ENCODE results near the gene ANKHD1. TPM values are rescaled to one million over a fixed set of nuclear protein-coding genes. Genes with fewer than 3 reads are reported as not detected.
A peak's percentile ranks its signal among the peaks of the same experiment; 100 is the strongest.

ANKHD1 gene
- total RNA-seq, 4 donors from 2014 or later = 51.3 to 93.6 (median 72.7) TPM

DNA sequence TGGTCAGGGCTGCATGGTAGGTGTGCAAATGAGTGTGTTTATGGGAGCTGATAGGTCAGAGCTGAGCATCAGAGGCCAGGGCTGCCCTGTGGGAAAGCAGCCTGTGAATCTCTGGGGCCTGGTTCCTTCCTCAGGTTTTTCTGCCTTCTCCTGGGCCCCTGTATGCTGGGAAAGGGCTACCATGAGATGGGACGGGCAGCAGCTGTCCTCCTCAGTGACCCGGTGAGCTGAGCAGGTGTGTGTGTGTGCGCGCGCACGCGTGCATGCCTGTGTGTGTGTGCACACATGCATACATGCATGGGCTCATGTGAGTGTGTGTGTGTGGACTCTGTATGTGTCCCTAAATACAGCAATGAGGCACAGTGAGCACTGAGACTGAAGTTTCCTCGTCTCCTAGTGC, 39.3 kb upstream of the ANKHD1 start:
- no peak for ATAC-seq
- intact Hi-C loops (cut with DNase I; ENCODE audit: low total_unique reads) = no loop called here
- Histone ChIP-seq H3K36me3 (no peaks in the 10 kb centered on the region), H3K4me1 (peaks cover 3 to 6% of the 10 kb centered on the region in 2 donors), H3K27me3 (no peaks in the 10 kb centered on the region), H3K27ac (no peak overlapping the region), H3K9me3 (no peaks in the 10 kb centered on the region), H3K4me3 (no peak overlapping the region)
- in situ Hi-C loops (cut with MboI; ENCODE audit: low sequenced_read_pairs in 4 of 4) = loop anchor here in 1 of 4 donors (25.0 kb wide), 1 partner anchor 575 kb away; the partner anchor contains the start of gene PSD2
- DNase-seq = no peak
- TF ChIP-seq, protein P1, sequence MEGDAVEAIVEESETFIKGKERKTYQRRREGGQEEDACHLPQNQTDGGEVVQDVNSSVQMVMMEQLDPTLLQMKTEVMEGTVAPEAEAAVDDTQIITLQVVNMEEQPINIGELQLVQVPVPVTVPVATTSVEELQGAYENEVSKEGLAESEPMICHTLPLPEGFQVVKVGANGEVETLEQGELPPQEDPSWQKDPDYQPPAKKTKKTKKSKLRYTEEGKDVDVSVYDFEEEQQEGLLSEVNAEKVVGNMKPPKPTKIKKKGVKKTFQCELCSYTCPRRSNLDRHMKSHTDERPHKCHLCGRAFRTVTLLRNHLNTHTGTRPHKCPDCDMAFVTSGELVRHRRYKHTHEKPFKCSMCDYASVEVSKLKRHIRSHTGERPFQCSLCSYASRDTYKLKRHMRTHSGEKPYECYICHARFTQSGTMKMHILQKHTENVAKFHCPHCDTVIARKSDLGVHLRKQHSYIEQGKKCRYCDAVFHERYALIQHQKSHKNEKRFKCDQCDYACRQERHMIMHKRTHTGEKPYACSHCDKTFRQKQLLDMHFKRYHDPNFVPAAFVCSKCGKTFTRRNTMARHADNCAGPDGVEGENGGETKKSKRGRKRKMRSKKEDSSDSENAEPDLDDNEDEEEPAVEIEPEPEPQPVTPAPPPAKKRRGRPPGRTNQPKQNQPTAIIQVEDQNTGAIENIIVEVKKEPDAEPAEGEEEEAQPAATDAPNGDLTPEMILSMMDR (IDR thresholded peaks at IDR 0.05 in 4 of 5, conservative IDR thresholded peaks at IDR 0.05 in 1 of 5) = no peak
- no peak for TF ChIP-seq POLR2A (IDR thresholded peaks at IDR 0.05)

DNA sequence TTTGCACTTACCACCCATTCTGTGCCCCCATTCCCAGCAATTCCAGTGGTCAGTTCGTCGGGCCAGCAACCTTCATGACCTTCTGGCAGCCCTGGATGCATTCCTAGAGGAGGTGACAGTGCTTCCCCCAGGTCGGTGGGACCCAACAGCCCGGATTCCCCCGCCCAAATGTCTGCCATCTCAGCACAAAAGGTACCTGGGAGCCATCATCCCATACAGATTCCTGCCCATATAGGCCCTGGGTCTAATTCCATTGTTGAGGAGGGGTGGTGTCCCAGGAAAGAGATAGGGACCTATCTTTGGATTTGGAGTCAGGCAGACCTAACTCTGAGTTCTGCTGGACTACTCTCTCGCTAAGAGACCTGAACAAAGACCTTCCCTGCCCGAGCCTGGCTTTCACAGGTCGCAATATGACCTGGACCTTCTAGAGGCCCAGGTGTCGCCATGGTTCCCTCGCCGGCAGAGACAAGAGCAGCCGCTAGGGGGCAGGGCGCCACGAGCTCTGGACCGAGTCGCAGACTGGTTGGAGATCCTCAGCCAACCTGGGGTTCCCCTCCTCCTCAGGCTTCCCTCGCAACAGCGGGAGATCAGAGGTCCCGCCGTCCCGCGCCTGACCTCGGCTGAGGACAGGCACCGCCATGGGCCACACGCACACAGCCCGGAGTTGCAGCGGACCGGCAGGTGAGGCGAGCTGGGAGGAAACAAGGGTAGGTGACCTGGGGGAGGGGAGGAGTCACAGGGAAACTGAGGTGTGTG, 38.6 kb upstream of the ANKHD1 start:
- no peaks in the 10 kb centered on the region for H3K27me3 ChIP-seq
- intact Hi-C loops (cut with DNase I; ENCODE audit: low total_unique reads) = no loop called here
- peak overlapping the region in 2 of 4 donors; percentile 33 to 39 for H3K4me3 ChIP-seq
- H3K9me3 ChIP-seq = no peaks in the 10 kb centered on the region
- no peak for TF ChIP-seq POLR2A (IDR thresholded peaks at IDR 0.05)
- TF ChIP-seq, protein P1 (IDR thresholded peaks at IDR 0.05 in 4 of 5, conservative IDR thresholded peaks at IDR 0.05 in 1 of 5) = peak; percentile 74 to 92 (median 84)
- H3K4me1 ChIP-seq = no peaks in the 10 kb centered on the region
- no peak overlapping the region for H3K27ac ChIP-seq
- DNase-seq = peak; percentile 55 to 57
- peak; percentile 59 to 77 for ATAC-seq
- in situ Hi-C loops (cut with MboI; ENCODE audit: low sequenced_read_pairs in 4 of 4) = loop anchor here in 1 of 4 donors (25.0 kb wide), 1 partner anchor 576 kb away; the partner anchor contains the start of gene PSD2
- no peaks in the 10 kb centered on the region for H3K36me3 ChIP-seq

DNA sequence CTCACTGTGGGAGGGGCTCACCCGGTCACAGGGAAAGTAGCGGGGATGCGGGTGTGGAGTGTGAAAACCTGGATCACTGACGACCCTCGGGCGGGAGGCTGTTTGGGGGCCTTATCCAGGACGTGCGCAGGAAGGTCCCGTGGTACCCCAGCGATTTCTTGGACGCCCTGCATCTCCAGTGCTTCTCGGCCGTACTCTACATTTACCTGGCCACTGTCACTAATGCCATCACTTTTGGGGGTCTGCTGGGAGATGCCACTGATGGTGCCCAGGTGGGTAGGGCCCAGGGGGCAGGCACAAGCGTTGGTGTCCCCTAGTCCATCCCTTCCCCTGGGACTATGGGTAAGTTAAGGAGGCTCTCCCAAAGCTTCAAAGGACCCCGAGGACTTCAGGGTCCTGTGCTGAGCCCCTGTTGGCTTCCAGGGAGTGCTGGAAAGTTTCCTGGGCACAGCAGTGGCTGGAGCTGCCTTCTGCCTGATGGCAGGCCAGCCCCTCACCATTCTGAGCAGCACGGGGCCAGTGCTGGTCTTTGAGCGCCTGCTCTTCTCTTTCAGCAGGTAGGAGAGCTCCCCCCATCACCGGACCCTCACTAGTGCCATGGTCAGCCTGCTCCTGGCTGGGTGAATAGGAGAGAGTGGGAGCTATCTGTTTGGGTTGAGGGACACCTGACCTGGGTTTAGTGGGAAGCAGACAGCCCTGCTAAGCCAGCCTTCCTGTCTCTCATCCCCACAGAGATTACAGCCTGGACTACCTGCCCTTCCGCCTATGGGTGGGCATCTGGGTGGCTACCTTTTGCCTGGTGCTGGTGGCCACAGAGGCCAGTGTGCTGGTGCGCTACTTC, 37.8 kb upstream of the ANKHD1 start:
- H3K9me3 ChIP-seq = no peaks in the 10 kb centered on the region
- TF ChIP-seq POLR2A (IDR thresholded peaks at IDR 0.05) = no peak
- TF ChIP-seq, protein P1 (IDR thresholded peaks at IDR 0.05 in 4 of 5, conservative IDR thresholded peaks at IDR 0.05 in 1 of 5) = no peak
- no peak overlapping the region for H3K27ac ChIP-seq
- H3K36me3 ChIP-seq = no peaks in the 10 kb centered on the region
- peak overlapping the region in 2 of 4 donors; percentile 33 to 39 for H3K4me3 ChIP-seq
- in situ Hi-C loops (cut with MboI; ENCODE audit: low sequenced_read_pairs in 4 of 4) = loop anchor here in 1 of 4 donors (25.0 kb wide), 1 partner anchor 577 kb away; the partner anchor contains the start of gene PSD2
- H3K27me3 ChIP-seq = no peaks in the 10 kb centered on the region
- DNase-seq (no peak), ATAC-seq (no peak)
- intact Hi-C loops (cut with DNase I; ENCODE audit: low total_unique reads) = no loop called here
- H3K4me1 ChIP-seq = no peaks in the 10 kb centered on the region

DNA sequence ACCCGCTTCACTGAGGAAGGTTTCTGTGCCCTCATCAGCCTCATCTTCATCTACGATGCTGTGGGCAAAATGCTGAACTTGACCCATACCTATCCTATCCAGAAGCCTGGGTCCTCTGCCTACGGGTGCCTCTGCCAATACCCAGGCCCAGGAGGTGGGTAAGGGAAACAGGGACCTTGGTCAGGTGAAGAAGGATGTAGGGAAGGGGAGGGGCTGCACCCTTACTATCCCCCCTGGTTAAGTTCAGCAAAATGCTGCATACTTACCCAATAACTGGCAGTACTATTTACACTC, 37.2 kb upstream of the ANKHD1 start:
- intact Hi-C loops (cut with DNase I; ENCODE audit: low total_unique reads) (no loop called here), in situ Hi-C loops (cut with MboI; ENCODE audit: low sequenced_read_pairs in 4 of 4) (loop anchor here in 1 of 4 donors (25.0 kb wide), 1 partner anchor 577 kb away; the partner anchor contains the start of gene PSD2)
- no peak for ATAC-seq

More for the DNA sequence above, 37.2 kb upstream of the ANKHD1 start:
- H3K9me3 ChIP-seq = no peaks in the 10 kb centered on the region
- no peak overlapping the region for H3K4me3 ChIP-seq
- H3K36me3 ChIP-seq = no peaks in the 10 kb centered on the region
- no peak for DNase-seq
- TF ChIP-seq, protein P1 (IDR thresholded peaks at IDR 0.05 in 4 of 5, conservative IDR thresholded peaks at IDR 0.05 in 1 of 5) = no peak
- TF ChIP-seq POLR2A (IDR thresholded peaks at IDR 0.05) = no peak
- no peaks in the 10 kb centered on the region for H3K4me1 ChIP-seq
- no peak overlapping the region for H3K27ac ChIP-seq
- no peaks in the 10 kb centered on the region for H3K27me3 ChIP-seq

Measured in gastrocnemius medialis (tissue), 4 donors.